Measurements from ENCODE around the gene UROD. TPM values are rescaled to one million over a fixed set of nuclear protein-coding genes. Genes with fewer than 3 reads are reported as not detected.

UROD gene
- total RNA-seq, 1 donor from 2014 or later = 231 TPM

GRCh38 chr1:45009296-45009865 lies 2.7 kb upstream of the UROD start:
- no peak for DNase-seq

- peak; percentile 32 for DNase-seq
Measured at GRCh38 chr1:45009956-45010854, 1.8 kb upstream of the UROD start.

- DNase-seq = peak; percentile 82
Measured at GRCh38 chr1:45010855-45011811, 921 bp upstream of the UROD start, which contains the start of gene HECTD3. TSS of gene HECTD3 (minus strand) at chr1:45011324. CDS start at chr1:45011257, 67 bp downstream.

GRCh38 chr1:45012639-45013278 lies 705 bp downstream of the UROD start:
- peak; percentile 80 for DNase-seq

GRCh38 chr1:45013551-45014209 lies 1.6 kb downstream of the UROD start:
- no peak for DNase-seq

- DNase-seq = peak; percentile 94
Measured at GRCh38 chr1:45014321-45015028, 2.4 kb downstream of the UROD start.

GRCh38 chr1:45015683-45016082 lies 3.6 kb downstream of the UROD start:
- no peak for DNase-seq

- no peak for DNase-seq
Measured at GRCh38 chr1:45016090-45016697, 4.1 kb downstream of the UROD start.

GRCh38 chr1:45016767-45017166 lies 4.7 kb downstream of the UROD start:
- DNase-seq = no peak

- DNase-seq = peak; percentile 85
Measured at GRCh38 chr1:45018599-45019230, 6.7 kb downstream of the UROD start.

- no peak for DNase-seq
Measured at GRCh38 chr1:45023663-45024062, 11.6 kb downstream of the UROD start.

GRCh38 chr1:45026446-45026845 lies 14.4 kb downstream of the UROD start:
- DNase-seq = no peak

- no peak for DNase-seq
Measured at GRCh38 chr1:45032837-45033236, 20.8 kb downstream of the UROD start.

- no peak for DNase-seq
Measured at GRCh38 chr1:45033356-45033755, 21.3 kb downstream of the UROD start.

GRCh38 chr1:45035631-45036301 lies 23.7 kb downstream of the UROD start:
- DNase-seq = no peak

- no peak for DNase-seq
Measured at GRCh38 chr1:45037456-45037855, 25.4 kb downstream of the UROD start.

- no peak for DNase-seq
Measured at GRCh38 chr1:45038240-45038639, 26.2 kb downstream of the UROD start.

- no peak for DNase-seq
Measured at GRCh38 chr1:45038661-45039364, 26.8 kb downstream of the UROD start.

GRCh38 chr1:45040297-45040696 lies 28.2 kb downstream of the UROD start:
- DNase-seq = no peak

Data from dermis blood vessel endothelial cell (primary cell).